ENCODE measurements around the gene DHRSX.
A peak's percentile ranks its signal among the peaks of the same experiment; 100 is the strongest.

Gene DHRSX

DNA sequence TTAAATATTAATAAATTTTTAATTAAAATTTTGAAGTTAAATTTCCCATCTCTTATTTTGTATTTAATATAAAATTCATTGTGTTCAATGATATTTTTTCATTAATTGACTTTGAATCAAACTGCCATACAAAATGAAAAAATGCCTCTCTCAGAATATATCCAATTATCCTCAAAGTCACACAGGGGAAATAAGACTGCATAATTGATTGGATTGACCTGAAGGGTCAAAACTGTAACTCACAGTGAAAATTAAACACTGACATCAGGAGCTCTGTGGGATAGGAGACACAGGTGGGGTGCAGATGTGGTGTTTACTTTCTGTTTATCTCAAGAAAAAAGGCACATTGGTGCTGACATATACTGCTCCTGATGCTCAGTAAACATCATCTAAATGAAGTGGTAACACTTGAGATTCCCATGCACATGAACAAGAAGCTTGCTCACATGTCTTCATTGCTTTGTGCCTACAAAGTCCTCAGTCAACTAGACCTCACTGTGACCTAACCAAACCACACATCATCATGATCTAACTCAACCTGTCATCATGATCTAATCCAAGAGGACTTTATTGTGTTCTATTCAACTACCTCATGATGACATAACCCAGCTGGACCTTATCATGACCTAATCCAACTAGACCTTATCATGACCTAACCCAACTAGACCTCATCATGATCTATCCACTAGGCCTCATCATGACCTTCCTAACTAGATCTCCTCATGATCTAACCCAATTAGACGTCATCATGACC, 83.7 kb downstream of the DHRSX start:
- 0 out of 2 replicates have a peak, but pooled peaks cover 3% of the 10 kb centered on the region for H3K36me3 ChIP-seq (replicated peaks)
- H3K4me3 ChIP-seq, result no peak overlapping the region
- no peaks in the 10 kb centered on the region for H3K9me3 ChIP-seq
- no peaks in the 10 kb centered on the region for H3K27me3 ChIP-seq (ENCODE audit: low read depth)
- no peak for DNase-seq (ENCODE audit: low spot score in 2 of 2)
- no peaks in the 10 kb centered on the region for H3K4me1 ChIP-seq
- in situ Hi-C loops (cut with MboI; ENCODE audit: low sequenced_read_pairs), result no loop called here

DNA sequence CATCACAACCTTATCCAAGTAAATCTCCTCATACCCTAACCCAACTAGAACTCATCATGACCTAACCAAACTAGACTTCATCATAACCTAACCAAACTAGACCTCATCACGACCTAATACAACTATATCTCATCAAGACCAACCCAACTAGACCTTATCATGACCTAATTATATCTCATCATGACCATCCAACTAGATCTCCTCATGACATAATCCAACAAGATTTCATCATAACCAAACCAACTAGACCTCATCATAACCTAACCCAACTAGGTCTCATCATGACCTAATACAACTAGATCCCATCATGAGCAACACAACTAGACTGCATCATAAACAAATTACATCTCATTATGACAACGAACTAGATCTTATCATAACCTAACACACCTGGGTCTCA, 86.4 kb downstream of the DHRSX start:
- Histone ChIP-seq H3K36me3 (replicated peaks) (no peaks in the 10 kb centered on the region), H3K4me1 (no peaks in the 10 kb centered on the region), H3K9me3 (no peaks in the 10 kb centered on the region), H3K27me3 (ENCODE audit: low read depth) (no peaks in the 10 kb centered on the region), H3K4me3 (no peak overlapping the region)
- in situ Hi-C loops (cut with MboI; ENCODE audit: low sequenced_read_pairs), result no loop called here
- DNase-seq (ENCODE audit: low spot score in 2 of 2), result no peak

DNA sequence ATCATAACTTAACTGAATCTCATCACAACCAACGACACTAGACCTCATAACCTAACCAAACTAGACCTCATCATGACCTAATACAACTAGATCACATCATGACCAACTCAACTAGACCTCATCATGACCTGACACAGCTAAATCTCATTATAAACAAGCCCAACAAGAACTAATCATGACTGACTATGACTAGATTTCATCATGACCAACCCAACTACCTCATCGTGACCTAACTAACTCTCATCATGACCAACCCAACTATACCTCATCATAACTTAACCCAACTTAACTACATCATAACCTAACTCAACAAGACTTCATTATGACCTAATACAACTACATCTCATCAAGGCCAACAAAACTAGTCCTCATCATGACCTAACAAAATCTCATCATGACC, 86.8 kb downstream of the DHRSX start:
- no peak for DNase-seq (ENCODE audit: low spot score in 2 of 2)
- H3K27me3 ChIP-seq (ENCODE audit: low read depth), result no peaks in the 10 kb centered on the region
- no peaks in the 10 kb centered on the region for H3K4me1 ChIP-seq
- in situ Hi-C loops (cut with MboI; ENCODE audit: low sequenced_read_pairs), result no loop called here
- no peaks in the 10 kb centered on the region for H3K36me3 ChIP-seq (replicated peaks)
- H3K4me3 ChIP-seq, result no peak overlapping the region
- no peaks in the 10 kb centered on the region for H3K9me3 ChIP-seq

DNA sequence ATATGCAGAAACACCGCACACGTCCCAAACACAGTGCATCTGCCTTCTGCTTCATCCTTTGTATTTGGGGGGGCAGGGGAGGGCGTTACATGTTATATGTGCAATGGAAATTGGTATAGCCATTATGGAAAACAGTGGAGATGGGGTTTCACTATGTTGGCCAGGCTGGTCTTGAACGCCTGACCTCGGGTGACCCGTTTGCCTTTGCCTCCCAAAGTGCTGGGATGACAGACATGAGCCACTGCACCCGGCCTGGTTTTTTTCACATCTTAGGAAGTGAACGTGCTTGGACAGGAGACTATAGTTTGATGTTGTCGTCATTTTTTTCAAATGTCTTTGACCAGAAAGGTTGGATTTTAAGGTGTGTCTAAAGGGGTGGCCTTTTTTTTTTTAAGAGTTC, 88.6 kb downstream of the DHRSX start:
- Histone ChIP-seq H3K36me3 (replicated peaks) (peaks cover 4% of the 10 kb centered on the region; the same call in 1 of the 2 replicates), H3K9me3 (no peaks in the 10 kb centered on the region), H3K27me3 (ENCODE audit: low read depth) (no peaks in the 10 kb centered on the region), H3K4me3 (no peak overlapping the region), H3K4me1 (no peaks in the 10 kb centered on the region)
- no peak for DNase-seq (ENCODE audit: low spot score in 2 of 2)
- in situ Hi-C loops (cut with MboI; ENCODE audit: low sequenced_read_pairs), result no loop called here

DNA sequence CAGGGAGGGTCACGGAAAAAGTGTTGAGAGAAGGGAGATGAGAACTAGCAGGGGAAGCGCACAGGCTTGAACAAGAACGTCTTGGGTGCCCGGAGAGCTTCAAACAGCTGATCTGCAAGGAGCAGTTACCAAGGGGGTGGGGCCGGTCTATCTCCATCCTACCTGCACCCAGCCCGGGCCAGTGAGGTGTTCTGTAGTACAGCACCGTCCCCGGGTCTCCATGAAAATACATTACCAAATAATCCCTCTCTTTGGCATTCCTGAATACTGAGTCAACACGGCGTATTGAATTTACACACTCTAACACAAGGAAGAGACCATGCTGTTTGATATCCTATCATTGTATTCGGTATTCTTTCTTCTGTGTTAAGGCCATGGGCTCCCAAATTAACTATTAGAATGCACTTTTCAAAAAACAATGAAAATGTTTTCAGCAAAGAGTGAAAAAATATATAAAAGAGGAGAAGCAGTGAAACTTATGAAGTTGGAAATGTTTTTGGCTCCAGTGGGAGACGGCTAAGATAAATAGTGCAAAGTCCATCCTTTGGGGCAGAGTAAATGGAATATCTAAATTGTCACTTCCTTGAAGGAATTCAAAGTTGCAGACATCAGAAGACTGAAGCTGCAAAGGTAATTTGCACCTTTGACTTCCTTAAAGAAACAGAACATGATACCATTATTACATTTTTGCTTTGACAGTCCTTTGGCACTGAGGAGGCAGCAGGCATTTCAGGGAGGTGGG, 90.3 kb downstream of the DHRSX start:
- Histone ChIP-seq H3K4me3 (no peak overlapping the region), H3K9me3 (no peaks in the 10 kb centered on the region), H3K4me1 (no peaks in the 10 kb centered on the region), H3K36me3 (replicated peaks) (peaks cover 9% of the 10 kb centered on the region; the same call in 1 of the 2 replicates), H3K27me3 (ENCODE audit: low read depth) (no peaks in the 10 kb centered on the region)
- no peak for DNase-seq (ENCODE audit: low spot score in 2 of 2)
- in situ Hi-C loops (cut with MboI; ENCODE audit: low sequenced_read_pairs), result no loop called here

DNA sequence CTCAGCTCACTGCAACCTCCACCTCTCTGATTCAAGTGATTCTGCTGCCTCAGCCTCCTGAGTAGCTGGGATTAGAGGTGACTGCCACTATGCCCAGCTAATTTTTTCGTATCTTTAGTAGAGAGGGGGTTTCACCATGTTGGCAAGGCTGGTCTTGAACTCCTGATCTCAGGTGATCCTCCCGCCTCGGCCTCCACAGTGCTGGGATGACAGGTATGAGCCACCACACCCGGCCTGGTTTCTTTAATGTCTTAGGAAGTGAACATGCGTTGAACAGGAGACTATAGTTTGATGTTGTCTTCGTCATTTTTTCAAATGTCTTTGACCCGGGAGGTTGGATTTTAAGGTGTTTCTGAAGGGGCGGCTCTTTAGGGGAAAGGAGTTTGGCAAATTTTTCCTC, 91.0 kb downstream of the DHRSX start:
- Histone ChIP-seq H3K9me3 (no peaks in the 10 kb centered on the region), H3K4me1 (peaks cover 5% of the 10 kb centered on the region), H3K27me3 (ENCODE audit: low read depth) (no peaks in the 10 kb centered on the region), H3K4me3 (no peak overlapping the region), H3K36me3 (replicated peaks) (peaks cover 9% of the 10 kb centered on the region; the same call in 1 of the 2 replicates)
- in situ Hi-C loops (cut with MboI; ENCODE audit: low sequenced_read_pairs), result no loop called here
- no peak for DNase-seq (ENCODE audit: low spot score in 2 of 2)

DNA sequence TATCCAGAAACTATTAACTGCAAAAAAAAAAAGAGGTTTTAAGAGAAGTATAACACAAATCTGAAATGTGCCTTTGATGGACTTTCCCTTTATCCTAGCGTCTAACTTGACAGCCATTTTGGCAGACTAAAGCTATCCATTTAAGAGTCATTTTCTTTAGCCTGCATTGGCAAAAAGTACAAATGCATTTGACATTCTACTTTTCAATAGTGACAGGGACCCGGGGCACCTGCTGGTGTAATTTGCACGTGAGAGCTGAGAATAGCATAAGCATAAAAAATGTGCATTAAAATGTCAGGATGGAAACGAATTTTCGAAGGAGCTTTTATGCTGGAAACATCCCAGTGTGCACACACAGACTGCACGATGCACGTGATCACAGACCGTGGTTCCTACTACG, 91.9 kb downstream of the DHRSX start:
- Histone ChIP-seq H3K4me1 (peaks cover 11% of the 10 kb centered on the region), H3K27me3 (ENCODE audit: low read depth) (no peaks in the 10 kb centered on the region), H3K9me3 (no peaks in the 10 kb centered on the region), H3K4me3 (no peak overlapping the region), H3K36me3 (replicated peaks) (peaks cover 9% of the 10 kb centered on the region; the same call in 1 of the 2 replicates)
- DNase-seq (ENCODE audit: low spot score in 2 of 2), result no peak
- in situ Hi-C loops (cut with MboI; ENCODE audit: low sequenced_read_pairs), result no loop called here

DNA sequence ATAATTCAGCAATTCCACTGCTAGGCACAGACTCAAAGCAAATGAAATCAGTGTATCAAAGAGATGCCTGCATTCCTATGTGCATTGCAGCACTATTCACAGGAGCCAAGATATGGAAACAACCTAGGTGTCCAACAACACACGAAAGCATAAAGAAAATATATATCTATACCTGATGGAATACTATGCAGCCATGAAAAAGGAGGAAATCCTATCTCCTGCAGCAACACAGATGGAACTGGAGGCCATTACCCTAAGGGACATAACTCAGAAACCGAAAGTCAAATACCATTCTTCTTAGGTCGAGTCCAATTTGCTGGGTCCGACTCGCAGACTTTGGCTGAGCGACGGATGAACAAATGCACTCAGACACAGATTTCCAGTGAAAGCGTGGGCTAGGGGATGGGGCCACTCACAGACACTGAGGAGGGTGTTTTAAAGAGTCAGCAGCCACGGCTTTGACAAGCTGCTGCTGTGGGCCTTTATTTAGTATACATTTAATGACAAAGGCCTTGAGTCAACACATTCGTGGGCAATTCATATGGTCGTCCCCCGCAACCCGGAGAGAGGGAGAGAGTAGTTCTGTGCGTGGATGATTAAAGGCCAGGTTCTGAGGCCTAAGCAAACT, 93.8 kb downstream of the DHRSX start:
- Histone ChIP-seq H3K9me3 (no peaks in the 10 kb centered on the region), H3K4me3 (no peak overlapping the region), H3K4me1 (peaks cover 15% of the 10 kb centered on the region), H3K36me3 (replicated peaks) (peaks cover 9% of the 10 kb centered on the region), H3K27me3 (ENCODE audit: low read depth) (no peaks in the 10 kb centered on the region)
- no peak for DNase-seq (ENCODE audit: low spot score in 2 of 2)
- in situ Hi-C loops (cut with MboI; ENCODE audit: low sequenced_read_pairs), result no loop called here

DNA sequence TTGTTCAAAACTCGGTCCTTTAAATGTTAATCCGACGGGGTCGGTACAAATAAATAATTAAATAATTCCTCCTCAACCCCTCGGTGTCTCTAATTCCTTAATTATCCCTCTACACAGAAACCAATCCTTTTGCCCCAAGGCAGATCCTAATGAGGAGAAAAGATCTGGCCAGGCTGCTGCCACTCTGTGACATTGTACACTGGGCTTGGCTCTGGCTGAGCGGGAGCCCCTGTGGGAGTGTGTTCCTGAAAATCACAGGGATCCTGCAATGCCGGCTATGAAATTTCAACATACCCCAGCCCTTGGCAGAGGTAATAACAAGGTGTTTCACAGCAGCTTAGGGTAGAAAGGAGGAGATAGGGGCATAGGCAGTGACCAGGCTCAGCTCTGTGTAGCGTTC, 96.0 kb downstream of the DHRSX start:
- H3K36me3 ChIP-seq (replicated peaks), result peaks cover 9% of the 10 kb centered on the region
- in situ Hi-C loops (cut with MboI; ENCODE audit: low sequenced_read_pairs), result no loop called here

DNA sequence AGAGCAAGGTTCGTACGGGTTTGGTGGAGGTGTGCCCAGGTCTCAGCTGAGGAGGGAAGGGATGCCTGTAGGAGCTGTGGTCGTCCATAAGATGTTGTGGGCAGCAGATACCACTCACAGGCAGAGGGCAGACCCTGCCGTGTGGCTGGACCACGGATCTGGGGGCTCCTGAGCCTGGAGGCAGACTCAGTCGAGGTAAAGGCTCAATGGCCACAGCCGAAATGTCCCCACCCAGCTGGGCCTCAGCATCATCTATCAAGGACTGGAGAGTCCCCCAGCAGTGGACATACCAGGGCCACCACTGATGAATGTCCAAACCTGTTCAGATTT, 98.5 kb downstream of the DHRSX start:
- H3K27me3 ChIP-seq (ENCODE audit: low read depth), result no peaks in the 10 kb centered on the region
- in situ Hi-C loops (cut with MboI; ENCODE audit: low sequenced_read_pairs), result no loop called here
- H3K9me3 ChIP-seq, result no peaks in the 10 kb centered on the region
- no peak overlapping the region for H3K4me3 ChIP-seq
- H3K4me1 ChIP-seq, result peaks cover 25% of the 10 kb centered on the region
- peaks cover 6% of the 10 kb centered on the region for H3K36me3 ChIP-seq (replicated peaks)
- DNase-seq (ENCODE audit: low spot score in 2 of 2), result no peak

More for the DNA sequence above, 96.0 kb downstream of the DHRSX start:
- Histone ChIP-seq H3K27me3 (ENCODE audit: low read depth) (no peaks in the 10 kb centered on the region), H3K4me3 (no peak overlapping the region), H3K4me1 (peaks cover 22% of the 10 kb centered on the region), H3K9me3 (no peaks in the 10 kb centered on the region)
- DNase-seq (ENCODE audit: low spot score in 2 of 2), result peak; percentile 65 to 79

DNA sequence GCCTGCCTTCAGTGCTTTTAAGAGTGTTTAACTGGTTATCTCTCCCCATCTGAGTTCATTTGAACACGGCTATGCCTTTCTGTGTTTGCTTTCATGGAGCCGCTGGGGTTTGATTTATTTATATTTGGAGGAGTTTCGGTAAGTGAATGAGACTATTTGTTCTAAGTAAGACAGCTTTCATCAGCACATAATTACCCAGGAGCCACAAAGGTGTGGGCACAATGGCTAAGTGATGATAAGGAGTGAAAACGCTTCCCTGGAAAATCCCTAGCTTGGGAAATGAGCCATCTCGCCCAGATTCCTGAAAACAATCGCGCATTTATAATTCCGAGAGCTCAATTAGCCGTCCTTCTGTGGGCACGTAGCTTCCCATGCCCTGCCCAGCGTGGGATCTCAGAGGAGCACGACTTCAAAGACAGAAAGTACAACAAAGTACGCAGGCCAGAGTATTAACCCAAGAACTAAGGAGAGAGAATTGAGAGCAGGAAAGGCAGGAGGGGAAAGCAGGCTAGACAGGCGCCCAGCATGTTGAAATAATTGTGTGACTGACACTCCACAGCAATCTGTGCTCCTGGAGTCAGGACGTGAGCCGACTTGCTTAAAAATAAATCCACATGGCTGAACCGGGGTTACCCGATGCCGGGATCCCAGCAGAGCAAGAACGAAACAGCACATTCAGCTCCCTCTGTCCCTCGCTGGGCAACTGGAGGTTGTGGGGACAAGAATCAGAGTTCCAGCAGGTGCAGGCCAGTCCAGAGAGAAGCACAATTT, 99.0 kb downstream of the DHRSX start:
- in situ Hi-C loops (cut with MboI; ENCODE audit: low sequenced_read_pairs), result no loop called here
- H3K4me3 ChIP-seq, result no peak overlapping the region

DNA sequence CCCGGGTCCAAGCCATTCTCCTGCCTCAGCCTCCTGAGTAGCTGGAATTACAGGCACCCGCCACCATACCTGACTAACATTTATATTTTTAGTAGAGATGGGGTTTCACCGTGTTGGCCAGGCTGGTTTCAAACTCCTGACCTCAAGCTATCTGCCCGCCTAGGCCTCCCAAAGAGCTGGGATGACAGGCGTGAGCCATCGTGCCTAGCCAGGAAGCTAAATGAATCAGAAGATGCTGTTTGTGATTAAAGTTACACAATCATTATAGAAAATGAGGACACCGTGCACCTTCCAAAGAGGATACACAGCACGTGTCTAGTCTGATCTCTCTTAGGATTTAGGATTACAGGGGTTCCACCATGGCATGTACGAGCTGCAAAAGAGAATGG, 99.6 kb downstream of the DHRSX start:
- no peak for DNase-seq (ENCODE audit: low spot score in 2 of 2)
- Histone ChIP-seq H3K4me3 (no peak overlapping the region), H3K36me3 (replicated peaks) (no peaks in the 10 kb centered on the region; the same call in 1 of the 2 replicates), H3K4me1 (peaks cover 25% of the 10 kb centered on the region), H3K9me3 (no peaks in the 10 kb centered on the region), H3K27me3 (ENCODE audit: low read depth) (no peaks in the 10 kb centered on the region)
- in situ Hi-C loops (cut with MboI; ENCODE audit: low sequenced_read_pairs), result no loop called here

More for the DNA sequence above, 99.0 kb downstream of the DHRSX start:
- Histone ChIP-seq H3K27me3 (ENCODE audit: low read depth) (no peaks in the 10 kb centered on the region), H3K36me3 (replicated peaks) (peaks cover under 1% of the 10 kb centered on the region), H3K4me1 (peaks cover 25% of the 10 kb centered on the region), H3K9me3 (no peaks in the 10 kb centered on the region)
- DNase-seq (ENCODE audit: low spot score in 2 of 2), result peak; percentile 71 to 80

DNA sequence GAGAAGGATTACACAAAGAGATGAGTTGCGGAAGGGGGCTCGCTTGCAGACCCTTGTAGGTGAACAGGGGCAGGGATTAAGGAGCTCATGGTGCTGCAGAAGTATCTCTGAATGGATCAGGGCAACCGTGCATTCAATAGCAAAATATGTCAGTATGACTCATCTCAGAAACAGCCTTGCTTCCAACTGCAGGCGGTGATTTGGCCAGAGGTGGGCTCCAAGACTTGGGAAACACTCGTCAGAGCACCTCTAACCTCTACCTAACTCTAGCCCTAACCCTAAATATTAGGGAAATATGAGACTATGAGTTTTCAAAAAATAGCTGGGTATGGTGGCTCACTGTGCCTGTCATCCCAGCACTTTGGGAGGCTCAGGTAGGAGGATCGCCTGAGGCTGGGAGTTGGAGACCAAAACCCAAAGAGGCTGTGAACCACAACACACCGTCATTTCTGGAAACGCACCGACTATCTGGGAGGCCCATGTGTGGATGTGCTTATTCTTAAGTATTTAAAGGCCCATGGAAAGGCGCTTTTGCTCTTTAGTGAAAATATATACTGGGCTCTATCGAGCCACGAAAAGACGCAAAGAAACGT, 102.6 kb downstream of the DHRSX start:
- H3K9me3 ChIP-seq, result no peaks in the 10 kb centered on the region
- H3K4me1 ChIP-seq, result peaks cover 14% of the 10 kb centered on the region
- in situ Hi-C loops (cut with MboI; ENCODE audit: low sequenced_read_pairs), result no loop called here
- no peak for DNase-seq (ENCODE audit: low spot score in 2 of 2)
- H3K27me3 ChIP-seq (ENCODE audit: low read depth), result no peaks in the 10 kb centered on the region
- H3K36me3 ChIP-seq (replicated peaks), result no peaks in the 10 kb centered on the region; the same call in 1 of the 2 replicates
- no peak overlapping the region for H3K4me3 ChIP-seq
